ENCODE data around the gene GNAZ.

- TF ChIP-seq POLR2AphosphoS5 (IDR thresholded peaks at IDR 0.05) (no peak), CTCF (IDR thresholded peaks at IDR 0.05) (no peak), POLR2A (IDR thresholded peaks at IDR 0.05) (no peak)
These were observed 56.9 kb downstream of the GNAZ start for GRCh38 chr22:23127055-23127756.

All from stomach (tissue), 4 donors.